NCI-H446 treated with DMSO at 0.1 percent for 48 hours (cell line): ENCODE measurements around the gene KDM8.
"Not testable (repeated sequence)": the region's sequence is repeated elsewhere in the genome, so short reads cannot be mapped to it uniquely, and the experiment has no call there.

Experiments
- DNase-seq: peaks from one replicate; lab custom pipeline; 2025; lab: John Stamatoyannopoulos, UW

Gene KDM8

DNA sequence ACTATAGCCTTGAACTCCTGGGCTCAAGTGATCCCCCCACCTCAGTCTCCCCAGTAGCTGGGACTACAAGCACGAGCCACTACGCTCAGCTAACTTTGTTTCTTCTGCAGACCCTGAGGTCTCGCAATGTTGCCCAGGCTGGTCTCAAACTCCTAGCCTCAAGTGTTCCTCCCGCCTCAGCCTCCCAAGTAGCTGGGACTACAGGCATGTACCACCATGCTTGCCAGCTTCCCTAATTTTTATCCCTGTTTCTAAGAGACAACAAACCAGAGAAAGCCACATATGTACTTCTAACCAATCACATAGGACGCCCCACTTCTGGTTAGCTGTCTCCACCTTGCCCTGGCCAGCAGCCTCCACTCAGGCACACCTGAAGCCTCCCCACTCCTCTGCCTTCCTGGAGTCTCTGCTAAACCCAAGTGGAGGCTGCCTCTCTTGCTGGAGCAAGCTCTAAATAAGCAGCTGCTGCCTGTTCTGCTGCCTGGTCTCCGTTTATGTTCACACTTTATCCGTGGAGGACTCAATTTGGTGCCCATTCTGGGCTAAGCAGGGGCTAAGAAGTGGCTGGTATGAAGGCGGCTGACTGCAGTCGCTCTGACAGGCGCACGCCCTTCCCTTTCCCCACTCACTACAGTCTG lies 40.5 kb downstream of the KDM8 start:
- DNase-seq = no peak

DNA sequence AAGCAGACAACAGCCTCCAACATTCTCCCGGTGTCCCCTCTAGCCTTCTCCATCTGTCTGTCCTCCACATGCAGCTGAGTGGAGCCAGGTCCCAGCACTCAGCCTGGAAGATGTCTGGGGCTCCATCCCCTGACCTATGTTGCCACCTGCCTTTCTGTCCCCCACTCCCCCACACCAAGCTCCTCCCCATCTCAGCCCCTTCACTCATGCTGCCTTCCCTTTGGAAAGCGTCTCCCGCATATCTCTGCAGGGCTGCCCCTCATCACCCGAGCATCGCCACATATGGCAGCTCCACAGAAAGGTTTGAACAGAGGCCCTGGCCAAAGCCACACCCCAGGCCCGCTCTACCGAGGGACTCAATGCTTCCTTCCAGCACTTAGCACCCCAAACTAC lies 41.0 kb downstream of the KDM8 start:
- DNase-seq = no peak

GRCh38 chr16:27245276-27246172 lies 42.2 kb downstream of the KDM8 start:
- DNase-seq = peak; percentile 72

DNA sequence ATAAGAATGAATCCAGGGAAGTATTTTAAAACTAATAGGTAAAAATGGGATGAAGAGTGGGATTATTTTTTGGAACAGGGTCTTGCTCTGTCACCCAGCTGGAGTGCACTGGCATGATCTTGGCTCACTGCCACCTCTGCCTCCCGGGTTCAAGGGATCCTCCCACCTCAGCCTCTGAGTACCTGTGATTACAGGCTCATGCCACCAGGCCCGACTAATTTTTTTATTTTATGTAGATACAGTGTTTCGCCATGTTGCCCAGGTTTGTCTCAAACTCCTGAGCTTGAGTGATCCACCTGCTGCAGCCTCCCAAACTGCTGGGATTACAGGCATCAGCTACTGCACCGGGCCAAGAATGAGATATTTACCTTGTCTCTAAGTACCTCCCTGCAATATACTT lies 43.1 kb downstream of the KDM8 start:
- DNase-seq = no peak

GRCh38 chr16:27247076-27247475 lies 43.8 kb downstream of the KDM8 start:
- DNase-seq = not testable (repeated sequence)

- no peak for DNase-seq
These were observed 44.7 kb downstream of the KDM8 start for GRCh38 chr16:27248036-27248435.

- not testable (repeated sequence) for DNase-seq
These were observed 45.6 kb downstream of the KDM8 start for GRCh38 chr16:27248886-27249285.

DNA sequence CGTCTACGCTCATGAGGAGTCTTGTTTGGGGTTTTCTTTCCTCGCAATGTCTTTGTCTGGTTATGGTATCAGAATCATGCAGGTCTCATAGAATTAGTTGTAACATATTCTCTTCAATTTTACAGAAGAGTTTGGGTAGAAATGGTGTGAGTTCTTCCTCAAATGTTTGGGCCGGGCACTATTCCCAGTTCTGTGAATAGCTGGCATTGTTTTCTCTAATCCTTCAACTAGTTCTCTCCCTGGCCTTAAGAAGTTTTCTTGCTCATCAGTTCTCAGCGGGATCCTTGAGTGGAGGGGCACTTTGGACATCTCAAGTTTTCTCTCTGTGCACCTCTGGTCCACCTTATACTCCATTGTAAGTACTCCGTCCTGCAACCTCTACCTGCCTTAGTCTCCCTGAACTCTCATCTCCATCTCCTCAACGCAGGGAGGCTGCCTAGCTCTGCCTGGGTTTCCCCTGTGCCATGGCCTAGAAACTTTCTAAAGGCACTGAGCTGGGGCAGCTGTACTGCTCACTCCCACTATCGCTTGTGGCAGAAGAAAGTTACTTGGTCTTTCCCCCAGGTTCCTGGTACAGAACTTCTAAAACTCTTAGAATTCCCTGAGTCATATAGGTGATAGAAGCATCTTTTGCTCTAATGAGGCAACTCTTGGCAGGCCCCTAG lies 48.3 kb downstream of the KDM8 start:
- DNase-seq = no peak

- no peak for DNase-seq
These were observed 48.9 kb downstream of the KDM8 start for GRCh38 chr16:27252206-27252585.

GRCh38 chr16:27253526-27253930 lies 50.2 kb downstream of the KDM8 start:
- DNase-seq = no peak

- DNase-seq = no peak
These were observed 51.0 kb downstream of the KDM8 start for GRCh38 chr16:27254262-27254811.

DNA sequence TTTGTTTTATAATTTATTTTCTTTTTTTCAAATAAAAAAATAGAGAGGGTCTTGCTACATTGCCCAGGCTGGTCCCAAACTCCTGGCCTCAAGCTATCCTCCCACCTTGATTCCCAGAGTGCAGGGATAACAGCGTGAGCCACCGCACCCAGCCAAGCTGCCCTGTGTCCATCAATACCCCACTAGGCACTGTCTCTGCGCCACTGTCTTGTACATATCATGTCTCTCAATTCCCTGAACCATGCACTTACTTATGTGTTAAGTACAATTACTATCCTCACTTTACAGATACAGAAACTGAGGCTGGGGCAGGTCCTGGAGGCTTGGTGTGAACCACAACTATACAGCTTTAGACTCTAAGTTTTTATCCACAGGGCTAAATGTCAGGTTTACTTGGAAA lies 53.5 kb downstream of the KDM8 start:
- DNase-seq = no peak

DNA sequence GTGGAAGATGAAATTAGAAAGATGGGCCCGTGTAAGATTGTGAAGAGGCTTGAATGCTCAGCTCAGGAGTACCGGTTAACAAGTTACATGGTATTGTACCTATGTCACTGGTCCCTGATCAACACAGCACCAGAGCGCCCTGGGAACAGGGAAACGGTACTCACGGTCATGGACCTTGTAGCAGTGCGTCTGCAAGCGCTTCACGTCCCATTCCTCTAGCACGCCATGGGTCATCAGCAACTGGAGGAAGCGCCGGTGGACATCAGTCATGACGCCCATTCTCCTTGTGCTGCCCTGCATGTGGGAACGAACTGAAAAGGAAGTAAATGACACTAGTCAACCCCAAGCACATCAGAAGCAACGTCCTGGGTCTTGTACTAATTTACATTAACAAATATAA lies 53.9 kb downstream of the KDM8 start:
- no peak for DNase-seq

DNA sequence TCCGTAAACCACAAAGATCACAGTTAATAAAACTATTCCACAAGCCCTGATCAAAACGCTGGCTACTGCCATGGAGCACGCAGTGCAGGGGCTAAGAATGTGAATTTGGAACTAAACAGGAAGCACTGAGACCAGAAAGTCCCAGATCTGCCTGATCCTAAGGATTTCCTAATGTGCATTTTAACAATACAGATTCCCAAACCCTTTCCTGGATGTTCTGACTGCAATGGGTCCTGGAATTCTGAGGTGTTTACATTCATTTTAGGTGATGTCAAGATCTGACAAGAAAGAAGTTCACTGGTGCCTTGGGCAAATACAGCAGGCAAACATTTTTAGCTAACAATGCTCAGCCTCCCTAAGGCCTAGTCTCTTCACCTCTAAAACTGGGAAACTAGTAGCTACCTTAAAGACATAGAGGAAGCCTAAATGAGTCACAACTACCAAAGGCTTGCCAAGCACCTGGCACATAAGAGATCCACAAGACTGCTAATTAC lies 55.0 kb downstream of the KDM8 start:
- DNase-seq = no peak

DNA sequence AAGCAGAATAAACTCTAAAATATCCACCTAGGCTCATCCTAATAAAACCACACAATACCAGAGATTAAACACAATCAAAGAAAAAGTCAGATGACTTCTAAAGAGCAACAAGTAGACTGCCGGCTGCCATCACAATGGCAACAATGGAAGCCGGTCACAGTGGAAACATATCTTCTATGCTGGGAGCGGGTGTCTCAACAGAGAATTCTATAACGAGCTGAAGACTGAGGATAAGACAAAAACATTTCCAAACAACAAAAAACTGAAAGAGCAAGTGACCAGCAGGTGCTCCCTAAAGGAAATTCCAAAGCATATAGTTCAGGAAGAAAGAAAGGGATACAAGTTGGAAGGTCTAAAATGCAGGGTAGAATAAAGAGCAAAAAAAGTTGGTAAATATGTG lies 56.4 kb downstream of the KDM8 start:
- no peak for DNase-seq

DNA sequence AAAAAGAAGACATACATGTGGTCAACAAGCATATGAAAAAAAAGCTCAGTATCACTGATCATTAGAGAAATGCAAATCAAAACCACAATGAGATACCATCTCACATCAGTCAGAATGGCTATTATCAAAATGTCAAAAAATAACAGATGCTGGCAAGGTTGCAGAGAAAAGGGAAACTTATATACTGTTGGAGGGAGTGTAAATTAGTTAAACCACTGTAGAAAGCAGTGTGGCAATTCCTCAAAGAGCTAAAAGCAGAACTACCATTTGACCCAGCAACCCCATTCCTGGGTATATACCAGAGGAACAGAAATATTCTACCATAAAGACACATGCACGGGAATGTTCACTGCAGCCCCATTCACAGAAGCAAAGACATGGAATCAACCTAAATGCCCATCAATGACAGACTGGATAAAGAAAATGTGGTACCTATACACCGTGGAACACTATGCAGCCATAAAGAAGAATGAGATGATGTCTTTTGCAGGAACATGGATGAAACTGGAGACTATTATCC lies 59.6 kb downstream of the KDM8 start:
- DNase-seq = not testable (repeated sequence)

DNA sequence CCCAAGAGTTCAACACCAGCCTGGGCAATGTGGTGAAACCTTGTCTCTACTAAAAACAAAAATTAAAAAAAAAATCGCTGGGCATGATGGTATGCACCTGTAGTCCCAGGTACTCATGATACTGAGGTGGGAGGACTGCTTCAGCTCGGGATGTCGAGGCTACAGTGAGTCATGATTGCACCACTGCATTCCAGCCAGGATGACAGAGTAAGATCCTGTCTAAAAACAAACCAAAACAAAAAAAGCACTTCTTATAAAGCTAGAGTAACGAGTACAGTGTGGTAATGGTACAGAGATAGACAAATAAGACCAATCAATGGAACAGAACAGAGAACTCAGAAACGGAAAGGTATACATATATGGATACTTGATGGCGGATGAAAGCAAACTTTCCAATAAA lies 60.8 kb downstream of the KDM8 start:
- DNase-seq = no peak

- DNase-seq = no peak
These were observed 62.7 kb downstream of the KDM8 start for GRCh38 chr16:27265982-27266381.

GRCh38 chr16:27267037-27267677 lies 63.8 kb downstream of the KDM8 start:
- DNase-seq = no peak

DNA sequence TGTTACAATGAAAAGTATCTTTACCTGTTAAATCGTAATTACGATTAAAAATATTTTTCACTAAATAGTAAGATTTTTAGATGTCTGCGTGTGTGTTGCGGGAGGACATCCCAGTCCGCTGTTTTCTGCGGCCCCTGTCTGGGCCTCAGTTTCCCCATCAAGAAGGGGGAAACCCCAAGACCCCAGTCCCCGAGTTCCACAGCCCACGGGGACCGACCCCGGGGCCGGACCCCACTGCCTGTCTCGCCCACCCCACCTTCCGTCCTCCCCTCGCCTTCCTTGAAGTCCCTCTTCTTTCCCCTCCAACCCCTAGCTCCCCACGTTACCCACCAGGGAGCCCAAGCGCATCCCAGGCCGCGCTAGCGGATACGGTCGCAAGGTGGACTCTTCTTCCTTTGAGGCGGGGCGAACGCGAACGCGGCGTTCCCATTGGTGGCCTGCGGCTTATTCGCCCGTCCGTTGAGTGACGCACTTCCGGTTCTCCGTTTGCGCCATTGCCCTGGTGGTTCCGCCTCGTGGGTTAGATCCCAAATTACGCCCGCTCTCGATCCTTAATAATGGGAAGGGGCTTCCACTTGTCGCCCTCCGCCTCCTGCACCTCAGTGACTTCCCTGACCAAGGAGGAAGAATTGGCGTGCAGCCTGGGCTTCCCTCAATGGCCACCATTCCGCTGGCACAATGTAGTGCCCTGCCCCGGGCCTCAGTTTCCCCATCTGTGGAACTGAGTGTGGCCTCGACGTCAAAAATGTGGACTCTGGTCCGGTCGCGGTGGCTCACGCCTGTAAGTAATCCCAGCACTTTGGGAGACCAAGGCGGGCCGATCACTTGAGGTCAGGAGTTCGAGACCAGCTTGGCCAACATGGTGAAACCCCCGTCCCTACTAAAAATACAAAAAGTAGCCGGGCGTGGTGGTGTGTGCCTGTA lies 65.3 kb downstream of the KDM8 start, which contains the start of gene NSMCE1:
TSS of gene NSMCE1 (minus strand) at position 397 of the 924 bp plus-strand sequence. CDS start 11,202 bp downstream, outside the sequence.
- DNase-seq = peak; percentile 80
